ENCODE results near the gene FLRT1. TPM values are rescaled to one million over a fixed set of nuclear protein-coding genes. Genes with fewer than 3 reads are reported as not detected.

The FLRT1 gene
- total RNA-seq, 1 experiment from 2014 or later, result 0.31 TPM

DNA sequence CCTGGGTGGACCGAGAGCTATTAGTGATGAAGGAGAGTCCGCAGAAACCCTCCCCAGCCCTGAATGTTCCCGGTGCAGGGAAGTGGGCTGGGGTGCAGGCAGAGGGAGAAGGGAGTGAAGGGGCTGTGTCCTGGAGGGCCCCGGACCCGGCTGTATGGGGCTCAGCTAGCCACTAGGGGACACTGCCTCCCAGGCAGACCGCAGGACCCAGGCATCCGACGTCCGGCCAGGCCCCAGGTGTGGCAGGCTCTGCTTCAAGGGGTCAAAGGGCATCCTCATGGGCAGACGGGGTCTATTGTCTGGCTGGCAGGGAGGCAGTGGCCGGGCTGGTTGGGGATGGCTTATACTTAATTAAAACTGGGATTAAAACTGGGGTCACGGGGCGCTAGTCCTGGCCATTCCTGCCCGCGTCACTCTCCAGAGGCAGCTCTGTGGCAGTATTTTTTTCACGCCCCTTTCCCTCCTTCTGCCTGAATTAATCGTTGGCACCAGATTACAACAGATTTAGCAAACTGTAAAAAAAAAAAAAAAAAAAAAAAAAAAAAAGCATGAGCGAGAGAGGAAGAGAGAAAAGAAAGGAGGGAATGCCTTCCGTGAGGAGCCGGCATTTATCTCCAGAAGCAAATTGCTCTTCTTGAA lies 5.1 kb downstream of the FLRT1 start:
- DNase-seq, result peak; percentile 72
- no CpG with 5 or more reads among the region's 20 CpGs for WGBS (ENCODE audit: extremely low coverage, insufficient read length, low lambda C conversion rate)
- no peaks in the 10 kb centered on the region for H3K79me1 ChIP-seq (ENCODE audit: insufficient read depth, low read depth, low read length, poor library complexity, severe bottlenecking)
- peaks cover 92% of the 10 kb centered on the region for H3K27me3 Mint-ChIP-seq (ENCODE audit: low read depth)
- no peak overlapping the region for H2AFZ ChIP-seq (ENCODE audit: low read length)
- H3K4me3 Mint-ChIP-seq, result no peak overlapping the region
- no peak overlapping the region for H3K4me2 ChIP-seq (ENCODE audit: insufficient read depth, insufficient read length, low read length)
- no peak overlapping the region for H4K91ac ChIP-seq (ENCODE audit: insufficient read length, low read depth, low read length)
- H3T11ph ChIP-seq (ENCODE audit: low read length), result no peak overlapping the region
- no peak overlapping the region for H2AK5ac ChIP-seq (ENCODE audit: insufficient read length, low read length)
- H2BK12ac ChIP-seq (ENCODE audit: insufficient read length, low read depth, low read length), result no peak overlapping the region
- no peak overlapping the region for H3K27ac ChIP-seq (ENCODE audit: insufficient read length, low read depth, low read length)
- peaks cover 2% of the 10 kb centered on the region for H4K20me1 ChIP-seq (ENCODE audit: control insufficient read depth, insufficient read depth, insufficient read length)
- peaks cover 32% of the 10 kb centered on the region for H3K27me3 ChIP-seq (ENCODE audit: insufficient read depth, low read length)
- H3K36me3 Mint-ChIP-seq (ENCODE audit: insufficient read depth in 1 of 3, low read depth in 3 of 3), result no peaks in the 10 kb centered on the region; a peak in 1 of 7 replicates
- H2BK15ac ChIP-seq (ENCODE audit: low read depth, low read length), result no peak overlapping the region
- H3K9me3 Mint-ChIP-seq, result no peaks in the 10 kb centered on the region; a peak in 1 of 5 replicates
- no peaks in the 10 kb centered on the region for H3K9me3 ChIP-seq (ENCODE audit: control insufficient read depth, low read depth, low read length)
- H3K18ac ChIP-seq (ENCODE audit: insufficient read length, low read depth, low read length), result no peak overlapping the region
- no peak overlapping the region for H3K14ac ChIP-seq (ENCODE audit: insufficient read depth, low read length)
- no peak overlapping the region for H2BK20ac ChIP-seq (ENCODE audit: low read depth, low read length, poor library complexity, severe bottlenecking)
- H2BK120ac ChIP-seq (ENCODE audit: low read depth, low read length, poor library complexity, severe bottlenecking), result no peak overlapping the region
- peaks cover 8% of the 10 kb centered on the region for H3K23me2 ChIP-seq (ENCODE audit: insufficient read length, low read depth, low read length, poor library complexity, severe bottlenecking)
- no peak overlapping the region for H3K23ac ChIP-seq (ENCODE audit: insufficient read length, low read depth, low read length)
- H2BK5ac ChIP-seq (ENCODE audit: insufficient read length, low read length), result no peak overlapping the region
- no peaks in the 10 kb centered on the region for H3K4me1 ChIP-seq (ENCODE audit: insufficient read depth, low read length)
- TF ChIP-seq CTCF (conservative IDR thresholded peaks at IDR 0.05), result peak; percentile 80
- H3K56ac ChIP-seq (ENCODE audit: insufficient read length, low read depth, low read length), result no peak overlapping the region
- no peak overlapping the region for H3K27ac Mint-ChIP-seq
- H4K5ac ChIP-seq (ENCODE audit: insufficient read length, low read depth, low read length), result no peak overlapping the region
- peaks cover 5 to 12% of the 10 kb centered on the region in 2 experiments for H3K4me1 Mint-ChIP-seq
- H3K79me2 ChIP-seq (ENCODE audit: insufficient read depth, low read length), result no peaks in the 10 kb centered on the region
- no peak overlapping the region for H3K4ac ChIP-seq (ENCODE audit: low read depth, low read length)
- H3K9ac ChIP-seq (ENCODE audit: extremely low read depth, insufficient read length, low read length), result no peak overlapping the region
- H4K8ac ChIP-seq (replicated peaks; ENCODE audit: insufficient read length, low read depth, low read length), result no peak overlapping the region

Measured in H9 (cell line).